HepG2 (cell line): ENCODE results near the gene CUEDC2. TPM values are rescaled to one million over a fixed set of nuclear protein-coding genes. Genes with fewer than 3 reads are reported as not detected.

ENCODE experiments used
- ATAC-seq: fragments of 200-7000 bp; cut with Tn5 transposase; 3 replicates; pipeline ENCODE4 v1.9.1; 2020; ENCODE audit warnings: mild to moderate bottlenecking, moderate library complexity
- BruUV-seq: library from RNA; stranded (reverse); fragments of 400-500 nt; replicated peaks from 2 replicates; lab custom pipeline; 2021; lab: Mats Ljungman, UMichigan
- CTCF ChIA-PET: fragments of 300-600 bp; formaldehyde crosslinking; extraction: SDS; loops from one replicate; lab custom pipeline; 2021; ENCODE audit warnings: low total read pairs, inconsistent platforms, low intra/inter-chr PET ratio; lab: Yijun Ruan, JAX
- POLR2A ChIA-PET: fragments of 350-600 bp; sonication (Branson Sonifier 250); formaldehyde crosslinking; loops from one replicate; lab custom pipeline; 2020; ENCODE audit warnings: antibody characterized with exemption, inconsistent platforms; lab: Yijun Ruan, JAX
- DNase-seq: peaks from one replicate; pipeline ENCODE4 v3.0.0-alpha.2; 2015; ENCODE audit warnings: low spot score
- FAIRE-seq: peaks from 3 replicates; lab custom pipeline; 2011; peaks lifted over from hg19 to GRCh38; lab: Jason Lieb, UNC
- H2AFZ ChIP-seq: one replicate; pipeline ENCODE4 v1.6.1; 2011; ENCODE audit warnings: low read length, inconsistent platforms
- H3K27ac ChIP-seq: fragments of 300-600 bp; 3 replicates; pipeline ENCODE4 v1.8.0; 2011; ENCODE audit warnings: mixed run types, mild to moderate bottlenecking, mixed read lengths, low read length, inconsistent platforms; ENCODE audit not compliant: insufficient read depth; ENCODE audit errors: extremely low read length
- H3K27me3 ChIP-seq, 2 experiments: fragments of 200-600 bp in 1 of 2; 2 replicates in 1 of 2; 3 replicates in 1 of 2; pipeline versions ENCODE4 v1.6.0 to v1.8.0; 2011; ENCODE audit warnings: low read length in 2 of 2, mild to moderate bottlenecking in 2 of 2, moderate library complexity in 2 of 2, inconsistent platforms in 1 of 2; ENCODE audit not compliant: insufficient read depth in 2 of 2, control insufficient read depth in 1 of 2
- H3K36me3 ChIP-seq, 2 experiments: fragments of 200-600 bp in 1 of 2; replicated peaks in 1 of 2; 2 replicates in 1 of 2; 3 replicates in 1 of 2; pipeline versions ENCODE4 v1.5.1 to v1.8.0; 2011; ENCODE audit warnings: low read length in 2 of 2, inconsistent platforms in 1 of 2; ENCODE audit not compliant: insufficient read depth in 2 of 2, control insufficient read depth in 1 of 2
- H3K4me1 ChIP-seq: 2 replicates; pipeline ENCODE4 v1.5.1; 2012; ENCODE audit warnings: low read length, inconsistent platforms; ENCODE audit not compliant: insufficient read depth
- H3K4me2 ChIP-seq: 2 replicates; pipeline ENCODE4 v1.6.0; 2011; ENCODE audit warnings: low read depth, low read length, inconsistent platforms
- H3K4me3 ChIP-seq, 3 experiments: fragments of 200-600 bp in 1 of 3; sonication (generic), shearing (Covaris generic) in 1 of 3; replicated peaks in 1 of 3; 2 replicates each; pipeline ENCODE4 v1.5.1; 2011 to 2016; ENCODE audit warnings: low read length in 3 of 3, inconsistent platforms in 2 of 3, low read depth in 2 of 3, mild to moderate bottlenecking in 2 of 3, control low read depth in 1 of 3, mixed read lengths in 1 of 3; ENCODE audit not compliant: insufficient read depth in 1 of 3
- H3K79me2 ChIP-seq: one replicate; pipeline ENCODE4 v1.6.1; 2011; ENCODE audit warnings: low read length, inconsistent platforms; ENCODE audit not compliant: insufficient read depth
- H3K9ac ChIP-seq: 2 replicates; pipeline ENCODE4 v1.6.0; 2011; ENCODE audit warnings: mild to moderate bottlenecking, low read depth, low read length, inconsistent platforms; ENCODE audit not compliant: insufficient read depth
- H3K9me3 ChIP-seq: 2 replicates; pipeline ENCODE4 v1.5.1; 2012; ENCODE audit warnings: mild to moderate bottlenecking, low read length
- H4K20me1 ChIP-seq: 2 replicates; pipeline ENCODE4 v1.6.0; 2011; ENCODE audit warnings: inconsistent platforms, mild to moderate bottlenecking, low read length, moderate library complexity; ENCODE audit not compliant: insufficient read depth
- GFI1 ChIP-seq: sonication (generic); formaldehyde crosslinking; IDR thresholded peaks from 2 replicates; pipeline ENCODE4 v1.5.0; 2020; ENCODE audit warnings: missing genetic modification reagents, mild to moderate bottlenecking, borderline replicate concordance
- GZF1 ChIP-seq: sonication (generic); formaldehyde crosslinking; IDR thresholded peaks from 2 replicates; pipeline ENCODE4 v1.5.1; 2020; ENCODE audit warnings: mild to moderate bottlenecking, missing genetic modification reagents
- IRX3 ChIP-seq: sonication (generic); formaldehyde crosslinking; IDR thresholded peaks from 2 replicates; pipeline ENCODE4 v1.8.1; 2023; ENCODE audit warnings: mild to moderate bottlenecking, low read depth, missing genetic modification reagents, borderline replicate concordance
- KLF11 ChIP-seq: IDR thresholded peaks from 2 replicates; pipeline ENCODE4 v1.6.1; 2016; ENCODE audit warnings: missing compliant biosample characterization
- REL ChIP-seq: sonication (generic); formaldehyde crosslinking; conservative IDR thresholded peaks from 2 replicates; pipeline ENCODE4 v1.8.0; 2022; ENCODE audit warnings: mild to moderate bottlenecking, missing genetic modification reagents, moderate library complexity
- SMAD3 ChIP-seq: sonication (generic); formaldehyde crosslinking; IDR thresholded peaks from 2 replicates; pipeline ENCODE4 v1.4.0; 2020; ENCODE audit warnings: missing genetic modification reagents
- ZFP41 ChIP-seq: sonication (generic); formaldehyde crosslinking; IDR thresholded peaks from 2 replicates; pipeline ENCODE4 v1.4.0; 2020; ENCODE audit warnings: mild to moderate bottlenecking, missing genetic modification reagents, borderline replicate concordance
- ZNF333 ChIP-seq: sonication (generic); formaldehyde crosslinking; IDR thresholded peaks from 2 replicates; pipeline ENCODE4 v1.4.0; 2020; ENCODE audit warnings: mild to moderate bottlenecking, missing genetic modification reagents, borderline replicate concordance
- ZNF710 ChIP-seq: sonication (generic); formaldehyde crosslinking; IDR thresholded peaks from 2 replicates; pipeline ENCODE4 v1.5.0; 2020; ENCODE audit warnings: mild to moderate bottlenecking, missing genetic modification reagents, borderline replicate concordance
- WGBS: methylation state at CpG from one replicate; pipeline ENCODE4 v1.1.6; 2017; ENCODE audit warnings: low lambda C conversion rate; 5-methylcytosine and 5-hydroxymethylcytosine counted together
- in situ Hi-C: cut with HindIII; loops from 2 replicates; pipeline ENCODE4 v1.10.0; 2017; ENCODE audit warnings: low pct_unique_long_range_greater_than_20kb; ENCODE audit not compliant: extremely low pct_ligation_motif_present
- intact Hi-C: fragments of 100-400 bp; cut with micrococcal nuclease; formaldehyde crosslinking; loops from one replicate; pipeline ENCODE4 v1.10.0; 2022; ENCODE audit not compliant: unreplicated experiment
- polyA plus RNA-seq, 8 experiments: library from polyadenylated mRNA; depleted of rRNA in 3 of 8; stranded (reverse) in 7 of 8; unstranded in 1 of 8; fragments of >200 nt; fragmentation: Illumina TruSeq in 4 of 8; extraction: Trizol in 4 of 8; gene quantifications; 2 replicates each; pipeline versions ENCODE4 v1.2.1 to v1.2.3, GENCODE V29; 2011 to 2016; ENCODE audit warnings: low read depth in 4 of 8, missing spikeins in 1 of 8, mixed read lengths in 1 of 8; ENCODE audit not compliant: insufficient read depth in 1 of 8
- total RNA-seq, 5 experiments: library from RNA; depleted of rRNA; stranded (reverse); fragments of >200 nt; fragmentation: Illumina TruSeq; extraction: Trizol; gene quantifications; 2 replicates each; pipeline ENCODE4 v1.2.3, GENCODE V29; 2016; ENCODE audit warnings: low read depth in 1 of 5
- TF ChIP-seq, protein P1 (sequence below): sonication (generic); formaldehyde crosslinking; IDR thresholded peaks from 2 replicates; pipeline ENCODE4 v1.5.1; 2020; ENCODE audit warnings: missing genetic modification reagents, mild to moderate bottlenecking, borderline replicate concordance

CUEDC2 gene
- total and polyA plus RNA-seq, 2 of the 13 experiments (the other 11 are each of a cell fraction or from before 2014, with no cell fraction given): 13.1 to 18.4 TPM

DNA sequence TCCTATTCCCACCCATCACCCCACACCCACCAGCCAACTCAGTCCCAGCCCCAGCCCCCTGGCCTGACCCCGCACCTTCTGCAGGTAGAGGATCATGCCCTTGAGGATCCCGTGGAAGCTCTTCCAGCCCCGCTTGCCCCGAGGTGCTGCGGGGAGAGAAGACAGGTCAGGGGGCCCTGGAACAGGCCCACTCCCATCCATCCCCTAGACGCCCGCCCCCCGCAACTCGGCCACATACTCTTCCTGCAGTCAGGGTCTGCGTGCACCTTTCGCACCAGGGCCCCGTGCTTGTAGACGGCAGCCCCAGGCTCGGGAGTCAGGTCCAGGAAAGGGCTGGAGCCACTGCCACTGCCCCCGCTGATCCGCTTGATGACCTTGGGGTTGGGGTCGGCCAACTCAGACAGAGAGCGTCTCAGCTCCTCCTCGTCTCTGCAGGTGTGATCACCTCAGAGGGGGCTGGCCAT is 27.2 kb downstream of the CUEDC2 start (continued):
- TF ChIP-seq, protein P1, sequence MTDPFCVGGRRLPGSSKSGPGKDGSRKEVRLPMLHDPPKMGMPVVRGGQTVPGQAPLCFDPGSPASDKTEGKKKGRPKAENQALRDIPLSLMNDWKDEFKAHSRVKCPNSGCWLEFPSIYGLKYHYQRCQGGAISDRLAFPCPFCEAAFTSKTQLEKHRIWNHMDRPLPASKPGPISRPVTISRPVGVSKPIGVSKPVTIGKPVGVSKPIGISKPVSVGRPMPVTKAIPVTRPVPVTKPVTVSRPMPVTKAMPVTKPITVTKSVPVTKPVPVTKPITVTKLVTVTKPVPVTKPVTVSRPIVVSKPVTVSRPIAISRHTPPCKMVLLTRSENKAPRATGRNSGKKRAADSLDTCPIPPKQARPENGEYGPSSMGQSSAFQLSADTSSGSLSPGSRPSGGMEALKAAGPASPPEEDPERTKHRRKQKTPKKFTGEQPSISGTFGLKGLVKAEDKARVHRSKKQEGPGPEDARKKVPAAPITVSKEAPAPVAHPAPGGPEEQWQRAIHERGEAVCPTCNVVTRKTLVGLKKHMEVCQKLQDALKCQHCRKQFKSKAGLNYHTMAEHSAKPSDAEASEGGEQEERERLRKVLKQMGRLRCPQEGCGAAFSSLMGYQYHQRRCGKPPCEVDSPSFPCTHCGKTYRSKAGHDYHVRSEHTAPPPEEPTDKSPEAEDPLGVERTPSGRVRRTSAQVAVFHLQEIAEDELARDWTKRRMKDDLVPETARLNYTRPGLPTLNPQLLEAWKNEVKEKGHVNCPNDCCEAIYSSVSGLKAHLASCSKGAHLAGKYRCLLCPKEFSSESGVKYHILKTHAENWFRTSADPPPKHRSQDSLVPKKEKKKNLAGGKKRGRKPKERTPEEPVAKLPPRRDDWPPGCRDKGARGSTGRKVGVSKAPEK: no peak
- TF ChIP-seq REL (CRISPR knock-in tag): no peak
- no peak for TF ChIP-seq ZNF710 (CRISPR knock-in tag)
- no peak for TF ChIP-seq GZF1
- TF ChIP-seq, all 625 proteins: peak for 2

GRCh38 chr10:102404361-102405107 is 27.8 kb downstream of the CUEDC2 start:
- H3K9ac ChIP-seq: no peak overlapping the region
- H3K27me3 ChIP-seq: peaks cover 13 to 28% of the 10 kb centered on the region in 2 experiments
- DNase-seq: no peak
- no TSS peak for BruUV-seq
- H3K9me3 ChIP-seq: no peaks in the 10 kb centered on the region
- peaks cover 0 to 4% of the 10 kb centered on the region in 2 experiments; a peak in 1 of 5 replicates for H3K36me3 ChIP-seq
- no peak for TF ChIP-seq SMAD3 (CRISPR knock-in tag)
- no peak for TF ChIP-seq ZNF333 (CRISPR knock-in tag)
- no peak for TF ChIP-seq IRX3 (CRISPR knock-in tag)
- no peak for TF ChIP-seq ZFP41 (CRISPR knock-in tag)
- no peak for TF ChIP-seq KLF11 (CRISPR knock-in tag)
- no peak for TF ChIP-seq GFI1 (CRISPR knock-in tag)
- TF ChIP-seq, all 625 proteins: peak for 0
- Histone ChIP-seq H3K4me2 (no peak overlapping the region), H4K20me1 (no peaks in the 10 kb centered on the region), H3K79me2 (no peaks in the 10 kb centered on the region), H3K27ac (no peak overlapping the region), H2AFZ (no peak overlapping the region), H3K4me1 (peaks cover 23% of the 10 kb centered on the region), H3K4me3 (no peak overlapping the region)
- ChIA-PET CTCF (interaction anchor here (0.6 kb wide), 1 partner anchor 11 kb away, joined by 3 read pairs; no protein-coding TSS in a partner anchor), POLR2A (interaction anchor here (1.0 to 2.2 kb wide), 3 partner anchors 9 to 28 kb away, joined by 3 to 7 read pairs (median 3); partner anchors contain the start of genes CUEDC2 and NFKB2)
- FAIRE-seq (no peak), ATAC-seq (no peak)
- intact Hi-C loops (no loop called here), in situ Hi-C loops (loop anchor here (10.0 kb wide), 1 partner anchor 70 kb away; no protein-coding TSS in a partner anchor)
- WGBS: 79% methylated on average over 15 of the region's 17 CpGs
